Measurements from ENCODE around the gene SEC61A1.

Gene SEC61A1

DNA sequence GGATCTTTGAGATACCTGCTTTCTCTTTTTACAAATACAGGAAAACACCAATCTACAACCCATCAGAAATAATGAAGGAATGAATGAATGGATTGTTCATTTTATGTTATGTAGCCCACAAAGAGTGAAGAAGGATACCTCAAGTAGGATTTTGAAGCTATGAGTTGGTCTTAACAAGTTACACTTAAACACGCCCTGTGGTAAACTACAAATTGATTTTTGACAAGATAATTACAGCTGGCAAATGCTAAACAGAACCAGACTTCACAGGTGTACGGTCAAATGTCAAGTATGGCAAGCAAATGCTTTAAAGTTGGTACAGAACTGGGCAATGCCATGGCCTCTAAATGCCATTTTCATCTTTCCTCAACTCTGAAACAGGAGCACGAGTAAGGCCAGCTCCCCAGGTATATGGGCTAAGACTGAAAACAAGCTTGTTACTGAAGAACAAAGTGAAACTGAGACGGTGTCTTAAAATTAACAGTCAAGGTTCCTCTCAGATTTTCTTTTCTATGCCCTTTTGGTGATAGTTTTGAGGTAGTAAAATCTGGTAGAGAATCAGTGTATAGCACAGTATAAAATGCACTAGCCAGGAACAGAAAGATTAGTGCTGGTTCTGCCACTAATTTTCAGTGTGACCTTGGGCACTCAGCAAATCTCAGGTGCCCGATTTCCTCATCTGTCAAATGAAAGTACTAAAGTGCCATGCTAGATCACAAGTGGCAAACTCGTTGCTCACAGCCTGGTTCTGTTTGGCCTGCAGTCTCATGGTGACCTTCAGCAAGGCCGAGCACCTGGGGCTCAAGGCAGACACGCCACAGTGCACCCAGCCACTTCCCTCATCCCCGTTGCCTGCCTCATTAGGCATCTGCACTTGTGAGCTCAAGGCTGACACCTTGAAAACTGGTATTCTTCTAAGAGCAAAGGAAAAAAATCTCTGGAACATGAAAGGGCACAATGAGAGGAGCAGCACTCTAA lies 61.9 kb downstream of the SEC61A1 start:
- DNase-seq (ENCODE audit: low read depth) = no peak
